Measurements from ENCODE around the gene PHF2. TPM values are rescaled to one million over a fixed set of nuclear protein-coding genes. Genes with fewer than 3 reads are reported as not detected.

PHF2 gene
- total and polyA plus RNA-seq, 10 donors: 11.2 to 46.2 (median 31.0) TPM

GRCh38 chr9:93614830-93615468 lies 38.6 kb downstream of the PHF2 start:
- Histone ChIP-seq H3K9me3 (peaks cover 2 to 13% (median 11%) of the 10 kb centered on the region in 8 donors), H3K4me3 (no peak overlapping the region), H3K4me1 (peaks cover 0 to 61% (median 15%) of the 10 kb centered on the region in 6 donors), H3K27ac (no peak overlapping the region), H3K36me3 (no peaks in the 10 kb centered on the region), H3K27me3 (replicated peaks in 1 of 7) (no peaks in the 10 kb centered on the region)
- intact Hi-C loops (cut with DNase I; ENCODE audit: low total_unique reads): no loop called here
- WGBS, 5 donors: 86 to 90% (median 87%) methylated on average over 5 of the region's 5 CpGs
- DNase-seq: no peak
- TF ChIP-seq POLR2AphosphoS5 (IDR thresholded peaks at IDR 0.05) (no peak), CTCF (IDR thresholded peaks at IDR 0.05 in 8 of 11, conservative IDR thresholded peaks at IDR 0.05 in 3 of 11) (peak in 1 of 11 experiments; percentile 7)

- Histone ChIP-seq H3K9me3 (peaks cover 0 to 2% (median under 1%) of the 10 kb centered on the region in 8 donors), H3K36me3 (no peaks in the 10 kb centered on the region), H3K4me1 (peaks cover 0 to 72% (median 15%) of the 10 kb centered on the region in 6 donors), H3K4me3 (no peak overlapping the region), H3K27ac (no peak overlapping the region), H3K27me3 (replicated peaks in 1 of 7) (no peaks in the 10 kb centered on the region)
- intact Hi-C loops (cut with DNase I; ENCODE audit: low total_unique reads): no loop called here
- WGBS, 5 donors: 87 to 98% (median 91%) methylated on average over 2 of the region's 2 CpGs
- TF ChIP-seq POLR2AphosphoS5 (IDR thresholded peaks at IDR 0.05): no peak
- TF ChIP-seq CTCF (IDR thresholded peaks at IDR 0.05 in 8 of 11, conservative IDR thresholded peaks at IDR 0.05 in 3 of 11): no peak
- TF ChIP-seq POLR2A (IDR thresholded peaks at IDR 0.05): no peak
- no peak for DNase-seq
Measured at GRCh38 chr9:93616044-93616443, 39.7 kb downstream of the PHF2 start.

GRCh38 chr9:93617273-93617672 lies 40.9 kb downstream of the PHF2 start:
- intact Hi-C loops (cut with DNase I; ENCODE audit: low total_unique reads): no loop called here
- DNase-seq: no peak
- no peaks in the 10 kb centered on the region for H3K36me3 ChIP-seq
- H3K27ac ChIP-seq: no peak overlapping the region
- no peak for TF ChIP-seq POLR2AphosphoS5 (IDR thresholded peaks at IDR 0.05)
- no peak for TF ChIP-seq CTCF (IDR thresholded peaks at IDR 0.05 in 8 of 11, conservative IDR thresholded peaks at IDR 0.05 in 3 of 11)
- TF ChIP-seq POLR2A (IDR thresholded peaks at IDR 0.05): no peak
- H3K9me3 ChIP-seq: no peaks in the 10 kb centered on the region
- no peak overlapping the region for H3K4me3 ChIP-seq
- H3K4me1 ChIP-seq: peaks cover 0 to 72% (median 13%) of the 10 kb centered on the region in 6 donors
- H3K27me3 ChIP-seq (replicated peaks in 1 of 7): no peaks in the 10 kb centered on the region
- WGBS, 5 donors: 80 to 88% (median 81%) methylated on average over 6 of the region's 6 CpGs

GRCh38 chr9:93619272-93619775 lies 42.9 kb downstream of the PHF2 start:
- peaks cover 0 to 56% (median 5%) of the 10 kb centered on the region in 6 donors for H3K4me1 ChIP-seq
- TF ChIP-seq CTCF (IDR thresholded peaks at IDR 0.05 in 8 of 11, conservative IDR thresholded peaks at IDR 0.05 in 3 of 11) (no peak), POLR2A (IDR thresholded peaks at IDR 0.05) (no peak), POLR2AphosphoS5 (IDR thresholded peaks at IDR 0.05) (no peak)
- intact Hi-C loops (cut with DNase I; ENCODE audit: low total_unique reads): no loop called here
- H3K4me3 ChIP-seq: no peak overlapping the region
- no peaks in the 10 kb centered on the region for H3K9me3 ChIP-seq
- no peaks in the 10 kb centered on the region for H3K27me3 ChIP-seq (replicated peaks in 1 of 7)
- H3K27ac ChIP-seq: no peak overlapping the region
- no peak for DNase-seq
- no peaks in the 10 kb centered on the region for H3K36me3 ChIP-seq
- 84 to 96% (median 90%) methylated on average over 5 to 19 of the region's 19 CpGs for WGBS, 5 donors

Data from spleen (tissue), 11 donors.